Astrocyte of the spinal cord (primary cell): ENCODE results near the gene AGPS.

Experiments used
- DNase-seq: peaks from one replicate; pipeline ENCODE4 v3.0.0; 2011; ENCODE audit warnings: low read depth, low spot score
- H3K4me3 ChIP-seq: 2 replicates; pipeline ENCODE4 v1.5.1; 2011; ENCODE audit warnings: low read depth, mild to moderate bottlenecking, low read length, moderate library complexity
- CTCF ChIP-seq: IDR thresholded peaks from 2 replicates; pipeline ENCODE4 v1.5.1; 2012; ENCODE audit warnings: low read depth, mild to moderate bottlenecking, low read length, inconsistent platforms
- in situ Hi-C: cut with HindIII; loops from 2 replicates; pipeline ENCODE4 v1.10.0; 2017; ENCODE audit warnings: low sequenced_read_pairs

AGPS gene

GRCh38 chr2:177392373-177393202 lies at the start of gene AGPS:
AGPS (plus strand) TSS chr2:177392773; CDS start chr2:177392790, 17 bp downstream.
- peak; percentile 71 for DNase-seq
- in situ Hi-C loops: no loop called here
- TF ChIP-seq CTCF: no peak
- peak within 1 kb of the TSS; percentile 60 for H3K4me3 ChIP-seq

GRCh38 chr2:177343773-177344172 lies 48.8 kb upstream of the AGPS start:
- no peak for TF ChIP-seq CTCF
- in situ Hi-C loops: no loop called here
- DNase-seq: no peak
- H3K4me3 ChIP-seq: no peak overlapping the region

DNA sequence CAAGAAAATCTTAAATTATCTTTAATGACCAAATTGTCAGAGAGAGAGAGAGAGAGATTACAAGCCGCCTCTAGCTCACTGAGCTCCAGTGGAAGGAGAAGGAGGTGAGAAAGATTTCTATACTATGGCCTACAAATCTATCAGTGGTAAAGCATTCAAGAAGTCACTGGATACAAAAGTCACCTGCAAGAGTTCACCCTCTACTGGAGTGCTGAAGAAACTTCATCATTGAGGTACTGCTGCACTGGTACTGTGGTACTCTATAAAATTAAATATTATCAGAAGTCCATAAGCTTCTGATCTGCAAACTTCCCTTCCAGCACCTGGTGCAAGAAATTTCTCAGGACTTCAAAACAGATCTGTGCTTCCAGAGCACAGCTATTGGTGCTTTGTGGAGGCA lies 48.3 kb upstream of the AGPS start:
- TF ChIP-seq CTCF: no peak
- in situ Hi-C loops: no loop called here
- DNase-seq: no peak
- no peak overlapping the region for H3K4me3 ChIP-seq

- H3K4me3 ChIP-seq: no peak overlapping the region
- DNase-seq: no peak
- in situ Hi-C loops: no loop called here
- TF ChIP-seq CTCF: no peak
These were observed 46.4 kb upstream of the AGPS start for GRCh38 chr2:177346192-177346591.

- in situ Hi-C loops: no loop called here
- H3K4me3 ChIP-seq: no peak overlapping the region
- no peak for TF ChIP-seq CTCF
- DNase-seq: no peak
These were observed 45.0 kb upstream of the AGPS start for GRCh38 chr2:177347570-177347969.

DNA sequence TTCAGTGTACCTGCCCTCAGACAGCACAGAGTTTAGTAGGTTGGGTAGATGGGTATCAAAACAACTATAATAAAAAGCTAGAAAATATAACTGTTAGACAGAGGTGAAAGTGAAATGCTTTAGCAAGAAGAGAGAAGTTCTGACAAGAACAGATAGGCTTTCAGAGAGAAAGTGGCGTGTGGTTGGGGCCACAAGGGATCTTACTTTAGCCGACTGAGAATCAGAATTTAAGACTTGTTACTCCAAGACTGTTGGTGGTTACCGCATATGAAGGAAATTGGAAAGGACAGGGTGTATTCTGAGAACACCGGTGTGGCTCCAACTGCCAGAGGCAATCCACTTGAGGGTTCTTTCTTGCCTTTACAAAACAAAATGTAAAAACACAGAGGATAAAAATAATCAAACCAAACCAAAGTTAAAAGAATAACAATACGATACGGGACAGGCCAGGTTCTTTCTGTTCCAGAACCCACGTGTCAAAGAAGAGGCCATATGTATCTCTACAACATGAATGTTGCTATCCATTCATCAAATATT lies 44.4 kb upstream of the AGPS start:
- in situ Hi-C loops: no loop called here
- TF ChIP-seq CTCF: no peak
- H3K4me3 ChIP-seq: no peak overlapping the region
- DNase-seq: no peak
